GM23248 (cell line): ENCODE results near the gene RBMS3. TPM values are rescaled to one million over a fixed set of nuclear protein-coding genes. Genes with fewer than 3 reads are reported as not detected.

Source experiments
- DNase-seq: peaks from one replicate; pipeline ENCODE4 v3.0.0-alpha.2; 2015
- H2AFZ ChIP-seq: fragments of 200-600 bp; sonication (generic); 2 replicates; pipeline ENCODE4 v1.6.1; 2016; ENCODE audit warnings: antibody characterized with exemption
- H3F3A ChIP-seq: fragments of 200-600 bp; sonication (generic); 2 replicates; pipeline ENCODE4 v1.6.1; 2016; ENCODE audit warnings: mild to moderate bottlenecking, antibody characterized with exemption, mixed run types; ENCODE audit not compliant: insufficient read depth
- H3K27ac ChIP-seq: fragments of 200-600 bp; sonication (generic); 2 replicates; pipeline ENCODE4 v1.5.1; 2016; ENCODE audit warnings: mild to moderate bottlenecking
- H3K27me3 ChIP-seq: fragments of 200-600 bp; sonication (generic); replicated peaks from 2 replicates; pipeline ENCODE4 v1.6.1; 2016; ENCODE audit warnings: mild to moderate bottlenecking; ENCODE audit not compliant: insufficient read depth
- H3K36me3 ChIP-seq: fragments of 200-600 bp; sonication (generic); 2 replicates; pipeline ENCODE4 v1.6.1; 2016; ENCODE audit warnings: low read depth, mild to moderate bottlenecking
- H3K4me1 ChIP-seq: fragments of 200-600 bp; sonication (generic); 2 replicates; pipeline ENCODE4 v1.6.1; 2016; ENCODE audit warnings: mild to moderate bottlenecking; ENCODE audit not compliant: insufficient read depth
- H3K4me2 ChIP-seq: fragments of 200-600 bp; sonication (generic); one replicate; pipeline ENCODE4 v1.6.1; 2016; ENCODE audit warnings: mild to moderate bottlenecking; ENCODE audit not compliant: unreplicated experiment
- H3K4me3 ChIP-seq: fragments of 200-600 bp; sonication (generic); 2 replicates; pipeline ENCODE4 v1.5.1; 2016; ENCODE audit warnings: mild to moderate bottlenecking
- H3K79me2 ChIP-seq: fragments of 200-600 bp; sonication (generic); 2 replicates; pipeline ENCODE4 v1.6.1; 2016; ENCODE audit warnings: mild to moderate bottlenecking; ENCODE audit not compliant: insufficient read depth
- H3K9ac ChIP-seq: fragments of 200-600 bp; sonication (generic); 2 replicates; pipeline ENCODE4 v1.6.1; 2016; ENCODE audit warnings: mild to moderate bottlenecking
- H3K9me2 ChIP-seq: fragments of 200-600 bp; sonication (generic); 2 replicates; pipeline ENCODE4 v1.6.1; 2016; ENCODE audit warnings: mixed run types, mild to moderate bottlenecking, moderate library complexity; ENCODE audit not compliant: insufficient read depth
- H3K9me3 ChIP-seq: fragments of 200-600 bp; sonication (generic); one replicate; pipeline ENCODE4 v1.6.1; 2017; ENCODE audit warnings: low read depth
- H4K20me1 ChIP-seq: fragments of 200-600 bp; sonication (generic); 2 replicates; pipeline ENCODE4 v1.6.0; 2016; ENCODE audit not compliant: insufficient read depth
- EZH2 ChIP-seq: fragments of 200-600 bp; sonication (generic); IDR thresholded peaks from 2 replicates; pipeline ENCODE4 v1.6.1; 2018; ENCODE audit warnings: antibody characterized with exemption, mild to moderate bottlenecking; ENCODE audit not compliant: insufficient read depth, poor library complexity, severe bottlenecking
- EZH2phosphoT487 ChIP-seq: fragments of 200-600 bp; sonication (generic); IDR thresholded peaks from 2 replicates; pipeline ENCODE4 v1.6.1; 2018; ENCODE audit warnings: antibody characterized with exemption, moderate library complexity, mild to moderate bottlenecking, low read depth; ENCODE audit not compliant: insufficient read depth
- WGBS, 2 experiments: methylation state at CpG; one replicate each; pipeline ENCODE4 v1.1.6; 2015 to 2017; ENCODE audit warnings: low lambda C conversion rate in 2 of 2, low coverage in 1 of 2; ENCODE audit errors: missing lambda C conversion rate in 2 of 2; 5-methylcytosine and 5-hydroxymethylcytosine counted together
- in situ Hi-C: fragments of 300-500 bp; cut with MboI; formaldehyde crosslinking; loops from 2 replicates; pipeline ENCODE4 v1.15.0; 2020
- polyA plus RNA-seq: library from polyadenylated mRNA; unstranded; fragments of >200 nt; fragmentation: Nextera tagmentation; extraction: Ambion mirVana; gene quantifications from 2 replicates; pipeline ENCODE4 v1.2.1, GENCODE V29; 2016
- total RNA-seq: library from RNA; depleted of rRNA; stranded (reverse); fragments of >200 nt; shearing (Covaris generic); gene quantifications from 2 replicates; pipeline ENCODE4 v1.2.3, GENCODE V29; 2014

RBMS3 gene
- total and polyA plus RNA-seq, 2 experiments from 2014 or later, result 40.0 to 94.3 TPM

- WGBS, 2 experiments, result 24% methylated on average over 2 of the region's 2 CpGs
- DNase-seq, result peak; percentile 37
- no peaks in the 10 kb centered on the region for H3K9me2 ChIP-seq
Observed at GRCh38 chr3:29887451-29887850, 606.6 kb downstream of the RBMS3 start.

GRCh38 chr3:29889215-29889614 lies 608.3 kb downstream of the RBMS3 start:
- no peak for TF ChIP-seq EZH2
- TF ChIP-seq EZH2phosphoT487, result no peak
- Histone ChIP-seq H3K4me1 (peaks cover 27% of the 10 kb centered on the region), H3F3A (peaks cover 18% of the 10 kb centered on the region), H3K9me3 (no peaks in the 10 kb centered on the region), H3K27ac (peak overlapping the region; percentile 34), H2AFZ (no peak overlapping the region), H3K4me2 (peak overlapping the region; percentile 15), H3K27me3 (no peaks in the 10 kb centered on the region), H3K36me3 (0 out of 2 replicates have a peak, but pooled peaks cover 4% of the 10 kb centered on the region), H3K9ac (no peak overlapping the region), H3K9me2 (no peaks in the 10 kb centered on the region), H3K4me3 (no peak overlapping the region), H3K79me2 (no peaks in the 10 kb centered on the region), H4K20me1 (no peaks in the 10 kb centered on the region)
- DNase-seq, result peak; percentile 62
- 26 to 34% methylated on average over 1 of the region's 1 CpG for WGBS, 2 experiments
- in situ Hi-C loops, result no loop called here

More at GRCh38 chr3:29887451-29887850, 606.6 kb downstream of the RBMS3 start:
- Histone ChIP-seq H2AFZ (no peak overlapping the region), H3F3A (peaks cover 18% of the 10 kb centered on the region), H4K20me1 (no peaks in the 10 kb centered on the region), H3K4me3 (no peak overlapping the region), H3K27ac (no peak overlapping the region), H3K27me3 (no peaks in the 10 kb centered on the region), H3K4me2 (no peak overlapping the region), H3K4me1 (peaks cover 27% of the 10 kb centered on the region), H3K36me3 (0 out of 2 replicates have a peak, but pooled peaks cover 4% of the 10 kb centered on the region), H3K9me3 (no peaks in the 10 kb centered on the region), H3K9ac (no peak overlapping the region), H3K79me2 (0 out of 2 replicates have a peak, but pooled peaks cover 3% of the 10 kb centered on the region)
- no peak for TF ChIP-seq EZH2phosphoT487
- no peak for TF ChIP-seq EZH2
- in situ Hi-C loops, result no loop called here

GRCh38 chr3:29890801-29891200 lies 609.9 kb downstream of the RBMS3 start:
- no peaks in the 10 kb centered on the region for H3K9me3 ChIP-seq
- no peak overlapping the region for H3K4me2 ChIP-seq
- TF ChIP-seq EZH2phosphoT487 (no peak), EZH2 (no peak)
- H3K9me2 ChIP-seq, result no peaks in the 10 kb centered on the region
- in situ Hi-C loops, result no loop called here
- H3K27me3 ChIP-seq, result no peaks in the 10 kb centered on the region
- WGBS, 2 experiments, result 86 to 89% methylated on average over 5 of the region's 5 CpGs
- H3K27ac ChIP-seq, result no peak overlapping the region
- H4K20me1 ChIP-seq, result no peaks in the 10 kb centered on the region
- H3K36me3 ChIP-seq, result no peaks in the 10 kb centered on the region
- H2AFZ ChIP-seq, result no peak overlapping the region
- H3K4me1 ChIP-seq, result peaks cover 27% of the 10 kb centered on the region
- peaks cover 18% of the 10 kb centered on the region for H3F3A ChIP-seq
- no peak overlapping the region for H3K9ac ChIP-seq
- DNase-seq, result no peak
- no peaks in the 10 kb centered on the region for H3K79me2 ChIP-seq
- H3K4me3 ChIP-seq, result no peak overlapping the region

- WGBS, 2 experiments, result 93 to 95% methylated on average over 6 of the region's 6 CpGs
- in situ Hi-C loops, result no loop called here
- Histone ChIP-seq H3K4me2 (no peak overlapping the region), H3K9me2 (no peaks in the 10 kb centered on the region), H3K9me3 (no peaks in the 10 kb centered on the region), H3K4me3 (no peak overlapping the region), H3K27me3 (no peaks in the 10 kb centered on the region), H3K4me1 (peaks cover 18% of the 10 kb centered on the region), H3K36me3 (no peaks in the 10 kb centered on the region; the same call in 1 of the 2 replicates), H3F3A (peaks cover 8% of the 10 kb centered on the region; the same call in 1 of the 2 replicates), H3K9ac (no peak overlapping the region), H4K20me1 (no peaks in the 10 kb centered on the region), H2AFZ (no peak overlapping the region), H3K79me2 (no peaks in the 10 kb centered on the region), H3K27ac (no peak overlapping the region)
- TF ChIP-seq EZH2, result no peak
- TF ChIP-seq EZH2phosphoT487, result no peak
- no peak for DNase-seq
Observed at GRCh38 chr3:29892976-29893554, 612.2 kb downstream of the RBMS3 start.
